Activated CD4-positive, alpha-beta memory T cell treated with anti-CD3 and anti-CD28 coated beads, Interleukin-2, amount 10 ng/mL, durations not matched to agents 7 days and 5 days (primary cell): ENCODE data around the gene ZNF586. TPM values are rescaled to one million over a fixed set of nuclear protein-coding genes. Genes with fewer than 3 reads are reported as not detected.
"Not testable (repeated sequence)": the region's sequence is repeated elsewhere in the genome, so short reads cannot be mapped to it uniquely, and the experiment has no call there.

ENCODE experiments used
- CTCF ChIA-PET: fragments of 350-600 bp; sonication (Branson Sonifier 250); formaldehyde crosslinking; loops from one replicate; lab custom pipeline; 2021; ENCODE audit warnings: antibody characterized with exemption, inconsistent platforms; lab: Charles Lee
- POLR2A ChIA-PET: fragments of 350-600 bp; sonication (Branson Sonifier 250); formaldehyde crosslinking; loops from one replicate; lab custom pipeline; 2021; ENCODE audit warnings: antibody characterized with exemption; lab: Charles Lee
- DNase-seq: peaks from one replicate; pipeline ENCODE4 v3.0.0-alpha.2; 2020
- H3K27ac Mint-ChIP-seq: one replicate; pipeline ENCODE4 v1.8.0; 2021; ENCODE audit warnings: mild to moderate bottlenecking, mixed read lengths
- H3K27me3 Mint-ChIP-seq: one replicate; pipeline ENCODE4 v1.8.0; 2021; ENCODE audit warnings: mixed read lengths
- H3K36me3 Mint-ChIP-seq: one replicate; pipeline ENCODE4 v1.8.0; 2021; ENCODE audit warnings: low read depth, mixed read lengths
- H3K4me1 Mint-ChIP-seq: one replicate; pipeline ENCODE4 v1.8.0; 2021; ENCODE audit warnings: mixed read lengths
- H3K4me3 Mint-ChIP-seq: one replicate; pipeline ENCODE4 v1.8.0; 2021; ENCODE audit warnings: mild to moderate bottlenecking, mixed read lengths
- H3K9me3 Mint-ChIP-seq: one replicate; pipeline ENCODE4 v1.8.0; 2021; ENCODE audit warnings: mixed read lengths
- total RNA-seq, 2 experiments: library from RNA; stranded (reverse); gene quantifications; one replicate each; pipeline ENCODE4 v1.2.3, GENCODE V29; 2021

ZNF586 gene
- total RNA-seq, 2 experiments from 2014 or later, result 20.1 to 21.8 TPM

- Mint-ChIP-seq H3K36me3 (peaks cover 47% of the 10 kb centered on the region), H3K27ac (no peak overlapping the region), H3K4me1 (peaks cover 62% of the 10 kb centered on the region), H3K4me3 (peak overlapping the region; percentile 55), H3K9me3 (no peaks in the 10 kb centered on the region), H3K27me3 (no peaks in the 10 kb centered on the region)
- CTCF ChIA-PET, result interaction anchor here (1.0 kb wide), 1 partner anchor 184 kb away, joined by 3 read pairs; the partner anchor contains the start of gene ZNF606
- POLR2A ChIA-PET, result interaction anchor here (0.6 to 3.1 kb wide), 9 partner anchors 18 to 185 kb away, joined by 3 to 14 read pairs (median 6); partner anchors contain the start of genes ZNF211, ZNF551, ZNF587 and ZNF606
- no peak for DNase-seq
These were observed 48.9 kb downstream of the ZNF586 start for GRCh38 chr19:57818378-57818777.

GRCh38 chr19:57819475-57820148, 50.1 kb downstream of the ZNF586 start:
- CTCF ChIA-PET, result interaction anchor here (1.0 to 1.3 kb wide), 5 partner anchors 24 to 183 kb away, joined by 3 to 7 read pairs (median 3); partner anchors contain the start of genes ZNF551, ZNF587 and ZNF606
- Mint-ChIP-seq H3K4me1 (peaks cover 60% of the 10 kb centered on the region), H3K27ac (peak overlapping the region; percentile 94), H3K9me3 (no peaks in the 10 kb centered on the region), H3K27me3 (no peaks in the 10 kb centered on the region), H3K36me3 (peaks cover 52% of the 10 kb centered on the region), H3K4me3 (peak overlapping the region; percentile 95)
- DNase-seq, result peak; percentile 84
- POLR2A ChIA-PET, result interaction anchor here (0.6 to 3.1 kb wide), 19 partner anchors 8 to 669 kb away, joined by 3 to 14 read pairs (median 4); partner anchors contain the start of genes ZNF134, ZNF211, ZNF329 and ZNF417

GRCh38 chr19:57820599-57820998, 51.1 kb downstream of the ZNF586 start:
- peak overlapping the region; percentile 95 for H3K4me3 Mint-ChIP-seq
- no peaks in the 10 kb centered on the region for H3K27me3 Mint-ChIP-seq
- peaks cover 55% of the 10 kb centered on the region for H3K36me3 Mint-ChIP-seq
- ChIA-PET POLR2A (interaction anchor here (0.6 to 3.1 kb wide), 6 partner anchors 20 to 293 kb away, joined by 3 to 14 read pairs (median 8); partner anchors contain the start of genes ZNF417, ZNF549, ZNF551 and ZNF587), CTCF (no interaction called here)
- peaks cover 53% of the 10 kb centered on the region for H3K4me1 Mint-ChIP-seq
- H3K9me3 Mint-ChIP-seq, result no peaks in the 10 kb centered on the region
- DNase-seq, result no peak
- H3K27ac Mint-ChIP-seq, result peak overlapping the region; percentile 94

GRCh38 chr19:57821095-57821494, 51.6 kb downstream of the ZNF586 start:
- Mint-ChIP-seq H3K4me1 (peaks cover 51% of the 10 kb centered on the region), H3K36me3 (peaks cover 60% of the 10 kb centered on the region), H3K27ac (peak overlapping the region; percentile 94), H3K4me3 (peak overlapping the region; percentile 95)
- H3K27me3 Mint-ChIP-seq, CTCF ChIA-PET, H3K9me3 Mint-ChIP-seq, DNase-seq: not testable (repeated sequence)
- POLR2A ChIA-PET, result interaction anchor here (2.8 to 3.1 kb wide), 2 partner anchors 29 to 139 kb away, joined by 12 to 14 read pairs; partner anchors contain the start of genes ZNF551 and ZNF587

- POLR2A ChIA-PET, result interaction anchor here (3.1 kb wide), 1 partner anchor 29 kb away, joined by 14 read pairs; the partner anchor contains the start of gene ZNF587
- Mint-ChIP-seq H3K36me3 (peaks cover 64% of the 10 kb centered on the region), H3K4me1 (peaks cover 49% of the 10 kb centered on the region)
- DNase-seq, H3K27me3 Mint-ChIP-seq, CTCF ChIA-PET, H3K4me3 Mint-ChIP-seq, H3K27ac Mint-ChIP-seq, H3K9me3 Mint-ChIP-seq: not testable (repeated sequence)
These were observed 52.0 kb downstream of the ZNF586 start for GRCh38 chr19:57821501-57821900.

- POLR2A ChIA-PET, H3K27ac Mint-ChIP-seq, CTCF ChIA-PET: not testable (repeated sequence)
These were observed 53.7 kb downstream of the ZNF586 start for GRCh38 chr19:57823155-57823554.

GRCh38 chr19:57823608-57824007, 54.1 kb downstream of the ZNF586 start:
- POLR2A ChIA-PET, result not testable (repeated sequence)

More at GRCh38 chr19:57823155-57823554, 53.7 kb downstream of the ZNF586 start:
- peaks cover 54% of the 10 kb centered on the region for H3K4me1 Mint-ChIP-seq
- not testable (repeated sequence) for H3K27me3 Mint-ChIP-seq, H3K9me3 Mint-ChIP-seq, H3K4me3 Mint-ChIP-seq, DNase-seq
- peaks cover 73% of the 10 kb centered on the region for H3K36me3 Mint-ChIP-seq

GRCh38 chr19:57825511-57825910, 56.0 kb downstream of the ZNF586 start:
- no peak overlapping the region for H3K27ac Mint-ChIP-seq
- H3K4me3 Mint-ChIP-seq, result no peak overlapping the region
- H3K36me3 Mint-ChIP-seq, result peaks cover 82% of the 10 kb centered on the region
- ChIA-PET CTCF (interaction anchor here (0.7 kb wide), 1 partner anchor 111 kb away, joined by 3 read pairs; no protein-coding TSS in a partner anchor), POLR2A (no interaction called here)
- peaks cover 37% of the 10 kb centered on the region for H3K4me1 Mint-ChIP-seq
- H3K9me3 Mint-ChIP-seq, result peaks cover 9% of the 10 kb centered on the region
- no peaks in the 10 kb centered on the region for H3K27me3 Mint-ChIP-seq
- no peak for DNase-seq

More at GRCh38 chr19:57823608-57824007, 54.1 kb downstream of the ZNF586 start:
- H3K9me3 Mint-ChIP-seq, H3K27ac Mint-ChIP-seq, H3K27me3 Mint-ChIP-seq, DNase-seq, H3K4me3 Mint-ChIP-seq, CTCF ChIA-PET: not testable (repeated sequence)
- Mint-ChIP-seq H3K4me1 (peaks cover 50% of the 10 kb centered on the region), H3K36me3 (peaks cover 74% of the 10 kb centered on the region)

GRCh38 chr19:57829316-57829715, 59.8 kb downstream of the ZNF586 start:
- CTCF ChIA-PET, result no interaction called here
- Mint-ChIP-seq H3K4me1 (peaks cover 11% of the 10 kb centered on the region), H3K27me3 (no peaks in the 10 kb centered on the region), H3K36me3 (peaks cover 61% of the 10 kb centered on the region), H3K27ac (no peak overlapping the region), H3K9me3 (peaks cover 9% of the 10 kb centered on the region), H3K4me3 (no peak overlapping the region)
- POLR2A ChIA-PET, result no interaction called here
- no peak for DNase-seq

- POLR2A ChIA-PET, result no interaction called here
- Mint-ChIP-seq H3K36me3 (peaks cover 56% of the 10 kb centered on the region), H3K9me3 (peaks cover 9% of the 10 kb centered on the region), H3K27me3 (no peaks in the 10 kb centered on the region), H3K4me3 (no peak within 1 kb of the TSS), H3K27ac (no peak within 1 kb of the TSS), H3K4me1 (peaks cover 7% of the 10 kb centered on the region)
- DNase-seq, result peak; percentile 26
- CTCF ChIA-PET, result no interaction called here
These were observed 60.7 kb downstream of the ZNF586 start, which contains the start of gene ZNF587B for GRCh38 chr19:57830071-57830602. ZNF587B (plus strand) TSS chr19:57830299; CDS start chr19:57830529, 230 bp downstream.
